ENCODE measurements around the gene KRT14. TPM values are rescaled to one million over a fixed set of nuclear protein-coding genes. Genes with fewer than 3 reads are reported as not detected.
"Not testable (repeated sequence)": the region's sequence is repeated elsewhere in the genome, so short reads cannot be mapped to it uniquely, and the experiment has no call there.

The KRT14 gene
- total and polyA plus RNA-seq, 9 donors, result 0.38 to 1.1 (median 0.75) TPM; not detected in 6

- Histone ChIP-seq H3K4me1 (ENCODE audit: insufficient read depth) (no peaks in the 10 kb centered on the region), H3K9me3 (no peaks in the 10 kb centered on the region), H3K36me3 (no peaks in the 10 kb centered on the region), H3K27ac (no peak overlapping the region), H3K4me3 (no peak overlapping the region), H3K27me3 (no peaks in the 10 kb centered on the region)
- intact Hi-C loops (cut with DNase I), result no loop called here
- WGBS, 3 donors, result 68 to 84% (median 71%) methylated on average over 5 of the region's 5 CpGs
- no peak for TF ChIP-seq POLR2A (IDR thresholded peaks at IDR 0.05)
- TF ChIP-seq CTCF (IDR thresholded peaks at IDR 0.05), result no peak
- no peak for TF ChIP-seq EP300 (IDR thresholded peaks at IDR 0.05)
- no peak for DNase-seq
Measured at GRCh38 chr17:41578971-41579370, 7.7 kb downstream of the KRT14 start.

DNA sequence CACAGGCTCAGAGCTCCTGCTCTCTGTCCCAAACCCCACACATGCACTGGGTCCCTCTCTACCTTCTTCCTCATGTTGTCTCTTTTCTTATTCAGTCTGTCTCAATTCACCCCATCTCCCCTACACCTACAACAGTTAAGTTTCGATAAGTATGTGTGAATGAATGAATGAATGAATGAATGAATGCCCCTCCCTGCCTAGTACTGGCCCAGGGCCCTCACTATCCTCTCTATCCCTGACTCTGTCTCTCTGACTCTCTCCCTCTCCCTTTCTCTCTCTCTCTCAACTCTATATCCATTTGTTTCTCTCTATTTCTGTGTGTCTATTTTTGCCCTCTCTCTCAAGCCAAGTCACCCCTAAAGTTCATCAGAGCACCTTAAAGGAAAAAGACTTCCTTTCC lies 8.2 kb downstream of the KRT14 start:
- no peaks in the 10 kb centered on the region for H3K4me1 ChIP-seq (ENCODE audit: insufficient read depth)
- WGBS, 3 donors, result 78 to 89% (median 88%) methylated on average over 1 of the region's 1 CpG
- no peak for TF ChIP-seq EP300 (IDR thresholded peaks at IDR 0.05)
- TF ChIP-seq POLR2A (IDR thresholded peaks at IDR 0.05), result no peak
- intact Hi-C loops (cut with DNase I), result no loop called here
- H3K9me3 ChIP-seq, result no peaks in the 10 kb centered on the region
- no peaks in the 10 kb centered on the region for H3K27me3 ChIP-seq
- no peak overlapping the region for H3K27ac ChIP-seq
- no peaks in the 10 kb centered on the region for H3K36me3 ChIP-seq
- no peak for DNase-seq
- H3K4me3 ChIP-seq, result no peak overlapping the region

- H3K27ac ChIP-seq; DNase-seq; H3K9me3 ChIP-seq; H3K4me3 ChIP-seq; H3K4me1 ChIP-seq (ENCODE audit: insufficient read depth); H3K36me3 ChIP-seq; intact Hi-C loops (cut with DNase I); H3K27me3 ChIP-seq: not testable (repeated sequence)
- 58 to 88% (median 83%) methylated on average over 4 of the region's 4 CpGs for WGBS, 3 donors
Measured at GRCh38 chr17:41576740-41577139, 10.0 kb downstream of the KRT14 start.

GRCh38 chr17:41575336-41575735 lies 11.4 kb downstream of the KRT14 start:
- Histone ChIP-seq H3K9me3 (no peaks in the 10 kb centered on the region), H3K4me3 (no peak overlapping the region), H3K27ac (no peak overlapping the region), H3K27me3 (no peaks in the 10 kb centered on the region), H3K4me1 (ENCODE audit: insufficient read depth) (no peaks in the 10 kb centered on the region), H3K36me3 (no peaks in the 10 kb centered on the region)
- 47 to 70% (median 60%) methylated on average over 3 of the region's 3 CpGs for WGBS, 3 donors
- intact Hi-C loops (cut with DNase I), result no loop called here
- no peak for DNase-seq
- TF ChIP-seq CTCF (IDR thresholded peaks at IDR 0.05) (no peak), POLR2A (IDR thresholded peaks at IDR 0.05) (no peak), EP300 (IDR thresholded peaks at IDR 0.05) (no peak)

DNA sequence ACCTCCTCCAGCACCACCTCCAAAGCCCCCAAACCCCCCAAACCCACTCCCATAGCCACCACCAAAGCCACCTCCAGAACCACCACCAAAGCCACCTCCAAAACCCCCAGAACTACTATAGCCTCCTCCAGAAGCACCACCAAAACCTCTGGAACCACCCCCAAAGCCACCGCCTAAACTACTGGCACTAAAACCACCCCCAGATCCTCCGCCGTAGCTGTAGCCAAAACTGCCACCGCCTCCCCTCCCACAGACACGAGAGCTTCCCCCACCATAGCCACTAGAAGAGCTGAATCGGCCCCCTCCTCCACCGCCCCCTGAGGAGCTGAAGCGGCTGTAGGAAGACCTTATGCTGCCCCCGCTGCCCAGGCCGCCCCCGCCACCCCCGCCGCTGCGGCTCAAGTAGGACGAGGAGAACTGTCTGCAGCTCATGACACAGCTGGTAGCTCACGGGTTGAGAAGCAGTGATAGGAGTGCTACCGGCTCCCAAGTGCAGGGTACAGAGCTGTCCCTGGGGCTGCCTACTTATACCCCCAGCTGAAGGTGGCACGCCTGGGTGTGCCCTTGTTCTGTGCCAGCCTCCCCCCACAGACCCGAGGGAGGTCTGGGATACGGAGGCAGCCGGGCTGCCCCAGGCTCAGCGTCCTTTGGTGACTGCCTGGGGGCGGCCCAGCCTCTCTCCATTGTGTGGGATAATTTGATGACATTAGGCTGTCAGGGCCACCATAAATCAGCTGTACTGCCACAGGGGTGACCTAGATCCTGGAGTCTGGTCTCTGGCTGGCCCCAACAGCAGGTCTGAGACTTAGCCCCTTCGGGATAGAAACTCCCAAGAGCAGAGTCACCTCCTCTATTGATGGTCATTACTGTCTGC lies 14.9 kb downstream of the KRT14 start, which contains the start of gene KRT9:
KRT9 (minus strand) TSS at position 499 of the 874 bp plus-strand sequence; CDS start at position 432, 67 bp downstream.
- 42 to 50% (median 49%) methylated on average over 23 to 24 of the region's 24 CpGs for WGBS, 3 donors
- no peaks in the 10 kb centered on the region for H3K4me1 ChIP-seq (ENCODE audit: insufficient read depth)
- no peak for DNase-seq
- intact Hi-C loops (cut with DNase I), result no loop called here
- H3K36me3 ChIP-seq, result no peaks in the 10 kb centered on the region
- H3K27ac ChIP-seq, result no peak within 1 kb of the TSS
- H3K27me3 ChIP-seq, result no peaks in the 10 kb centered on the region
- no peaks in the 10 kb centered on the region for H3K9me3 ChIP-seq
- TF ChIP-seq EP300 (IDR thresholded peaks at IDR 0.05), result no peak
- TF ChIP-seq POLR2A (IDR thresholded peaks at IDR 0.05), result no peak
- TF ChIP-seq CTCF (IDR thresholded peaks at IDR 0.05), result no peak
- no peak within 1 kb of the TSS for H3K4me3 ChIP-seq

Measured in ovary (tissue), 9 donors.